ENCODE measurements around the gene BNIP5. TPM values are rescaled to one million over a fixed set of nuclear protein-coding genes. Genes with fewer than 3 reads are reported as not detected.

Gene BNIP5
- total RNA-seq, 1 experiment from 2014 or later: not detected

- TF ChIP-seq ZNF281 (CRISPR knock-in tag; IDR thresholded peaks at IDR 0.05) (no peak), ZNF396 (CRISPR knock-in tag; IDR thresholded peaks at IDR 0.05; ENCODE audit: borderline replicate concordance) (no peak), JUN (CRISPR knock-in tag; IDR thresholded peaks at IDR 0.05) (no peak)
Observed at GRCh38 chr6:36380166-36380565, 43.5 kb upstream of the BNIP5 start (continued).

- ChIA-PET POLR2A (no interaction called here), CTCF (interaction anchor here (0.6 to 1.2 kb wide), 2 partner anchors 50 to 114 kb away, joined by 3 read pairs; no protein-coding TSS in a partner anchor)
- ATAC-seq (no peak), DNase-seq (ENCODE audit: low spot score) (no peak)
- Mint-ChIP-seq H3K4me3 (no peak overlapping the region), H3K36me3 (no peaks in the 10 kb centered on the region), H3K4me1 (peaks cover 29% of the 10 kb centered on the region), H3K27me3 (ENCODE audit: low read depth) (no peaks in the 10 kb centered on the region), H3K27ac (no peak overlapping the region), H3K9me3 (no peaks in the 10 kb centered on the region)
- TF ChIP-seq CBFB (CRISPR knock-in tag; IDR thresholded peaks at IDR 0.05; ENCODE audit: low read depth) (no peak), USF2 (CRISPR knock-in tag; IDR thresholded peaks at IDR 0.05) (no peak), ZNF232 (CRISPR knock-in tag; IDR thresholded peaks at IDR 0.05) (no peak), CREM (CRISPR knock-in tag; IDR thresholded peaks at IDR 0.05) (no peak), ARID4B (CRISPR knock-in tag; IDR thresholded peaks at IDR 0.05; ENCODE audit: borderline replicate concordance) (no peak), MAX (CRISPR knock-in tag; IDR thresholded peaks at IDR 0.05) (no peak), GTF2I (CRISPR knock-in tag; conservative IDR thresholded peaks at IDR 0.05) (no peak), RORB (CRISPR knock-in tag; IDR thresholded peaks at IDR 0.05) (no peak), MYBL2 (CRISPR knock-in tag; IDR thresholded peaks at IDR 0.05) (no peak), E2F1 (CRISPR knock-in tag; IDR thresholded peaks at IDR 0.05) (no peak), MXD4 (CRISPR knock-in tag; IDR thresholded peaks at IDR 0.05; ENCODE audit: borderline replicate concordance) (no peak), ZNF138 (CRISPR knock-in tag; conservative IDR thresholded peaks at IDR 0.05) (no peak), JUN (CRISPR knock-in tag; IDR thresholded peaks at IDR 0.05) (no peak), CDX4 (CRISPR knock-in tag; IDR thresholded peaks at IDR 0.05; ENCODE audit: borderline replicate concordance) (no peak), SMAD3 (CRISPR knock-in tag; IDR thresholded peaks at IDR 0.05; ENCODE audit: borderline replicate concordance) (no peak), ESRRA (CRISPR knock-in tag; IDR thresholded peaks at IDR 0.05; ENCODE audit: borderline replicate concordance) (no peak), ERG (CRISPR knock-in tag; IDR thresholded peaks at IDR 0.05) (no peak), NR1H2 (CRISPR knock-in tag; IDR thresholded peaks at IDR 0.05) (no peak), FOXJ3 (CRISPR knock-in tag; IDR thresholded peaks at IDR 0.05; ENCODE audit: borderline replicate concordance) (no peak)
Observed at GRCh38 chr6:36378936-36379335, 42.2 kb upstream of the BNIP5 start.
